GM12875 (cell line): ENCODE measurements around the gene NCAM1.

ENCODE experiments used
- H3K4me3 ChIP-seq: one replicate; pipeline ENCODE4 v1.5.1; 2011; ENCODE audit warnings: low read depth, low read length, control low read depth
- CTCF ChIP-seq: IDR thresholded peaks from 2 replicates; pipeline ENCODE4 v1.5.1; 2011; ENCODE audit warnings: low read depth, mild to moderate bottlenecking, control low read depth, inconsistent platforms, low read length, moderate library complexity, borderline replicate concordance; ENCODE audit not compliant: insufficient read depth

The NCAM1 gene

GRCh38 chr11:113238721-113239120, 277.5 kb downstream of the NCAM1 start:
- no peak for TF ChIP-seq CTCF
- H3K4me3 ChIP-seq: no peak overlapping the region

GRCh38 chr11:113240389-113240788, 279.2 kb downstream of the NCAM1 start:
- no peak overlapping the region for H3K4me3 ChIP-seq
- no peak for TF ChIP-seq CTCF

- no peak for TF ChIP-seq CTCF
- H3K4me3 ChIP-seq: no peak overlapping the region
Observed at GRCh38 chr11:113240790-113241635, 279.8 kb downstream of the NCAM1 start.

- TF ChIP-seq CTCF: no peak
Observed at GRCh38 chr11:113241636-113242054, 280.4 kb downstream of the NCAM1 start.

GRCh38 chr11:113242060-113242459, 280.8 kb downstream of the NCAM1 start:
- no peak overlapping the region for H3K4me3 ChIP-seq
- TF ChIP-seq CTCF: no peak

More at GRCh38 chr11:113241636-113242054, 280.4 kb downstream of the NCAM1 start:
- no peak overlapping the region for H3K4me3 ChIP-seq

GRCh38 chr11:113242767-113243397, 281.7 kb downstream of the NCAM1 start:
- H3K4me3 ChIP-seq: no peak overlapping the region
- no peak for TF ChIP-seq CTCF

- no peak for TF ChIP-seq CTCF
- no peak overlapping the region for H3K4me3 ChIP-seq
Observed at GRCh38 chr11:113243696-113244095, 282.5 kb downstream of the NCAM1 start.
